Body of pancreas (tissue), 4 donors: Measurements from ENCODE around the gene GSTA4.

Experiments used
- CTCF ChIP-seq, 7 experiments: fragments of 450-650 bp in 4 of 7; fragments of 200-600 bp in 3 of 7; sonication (generic) in 3 of 7; IDR thresholded peaks; one replicate each; pipeline ENCODE4 v1.5.1; 2016 to 2019; ENCODE audit warnings: antibody characterized with exemption in 7 of 7
- POLR2A ChIP-seq, 3 donors: fragments of 450-650 bp; IDR thresholded peaks; one replicate each; pipeline ENCODE4 v1.6.1; 2016; ENCODE audit warnings: antibody characterized with exemption in 3 of 3, mild to moderate bottlenecking in 2 of 3

DNA sequence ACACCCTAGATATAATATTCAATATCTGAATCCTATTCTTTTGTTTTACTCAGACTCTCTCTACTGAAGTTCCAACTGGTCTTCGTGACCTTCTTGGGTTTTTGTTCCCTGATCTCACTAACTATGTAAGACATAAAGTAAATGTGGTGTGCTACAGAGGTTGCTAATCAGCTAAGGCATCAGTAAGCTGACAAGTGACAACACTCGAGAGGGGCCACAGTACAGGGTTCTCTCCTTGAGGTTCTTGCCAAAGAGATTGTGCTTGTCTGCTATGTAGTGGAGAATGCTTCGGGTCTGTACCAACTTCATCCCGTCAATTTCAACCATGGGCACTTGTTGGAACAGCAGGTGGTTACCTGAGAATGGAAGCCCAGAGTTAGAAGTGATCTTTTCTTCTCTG is 9.9 kb downstream of the GSTA4 start:
- no peak for TF ChIP-seq POLR2A (IDR thresholded peaks at IDR 0.05)
- TF ChIP-seq CTCF (IDR thresholded peaks at IDR 0.05) = no peak
